NCI-H2081 (cell line): ENCODE data around the gene MALSU1.

Source experiments
- DNase-seq, 2 experiments: peaks; one replicate each; lab custom pipeline; 2025; lab: John Stamatoyannopoulos, UW

Gene MALSU1

GRCh38 chr7:23335136-23335535 lies 36.0 kb downstream of the MALSU1 start:
- no peak for DNase-seq

GRCh38 chr7:23335621-23336020 lies 36.5 kb downstream of the MALSU1 start:
- DNase-seq, result peak in 1 of 2 experiments; percentile 33

DNA sequence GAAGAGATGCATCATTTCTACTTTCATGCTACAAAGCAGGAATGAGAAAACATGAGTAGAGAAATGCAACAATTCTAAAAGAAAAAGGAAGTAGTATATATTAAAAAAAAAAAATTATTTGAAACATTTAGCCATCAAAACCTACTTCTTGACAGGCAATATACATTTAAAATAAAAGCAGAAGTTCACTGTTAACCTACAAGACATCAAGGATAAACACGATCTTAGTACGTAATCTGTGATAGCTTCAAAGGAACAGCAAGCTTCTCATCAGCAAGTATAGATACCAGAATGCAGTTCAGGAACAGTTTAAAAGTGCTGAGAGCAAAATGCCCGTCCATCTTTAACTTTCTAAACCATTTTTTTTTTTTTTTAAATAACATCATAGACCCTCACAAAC lies 36.9 kb downstream of the MALSU1 start:
- DNase-seq, result no peak

GRCh38 chr7:23336799-23337283 lies 37.7 kb downstream of the MALSU1 start:
- no peak for DNase-seq

GRCh38 chr7:23337374-23337773 lies 38.2 kb downstream of the MALSU1 start:
- DNase-seq, result no peak

- DNase-seq, result no peak
These were observed 39.3 kb downstream of the MALSU1 start for GRCh38 chr7:23338439-23338838.

DNA sequence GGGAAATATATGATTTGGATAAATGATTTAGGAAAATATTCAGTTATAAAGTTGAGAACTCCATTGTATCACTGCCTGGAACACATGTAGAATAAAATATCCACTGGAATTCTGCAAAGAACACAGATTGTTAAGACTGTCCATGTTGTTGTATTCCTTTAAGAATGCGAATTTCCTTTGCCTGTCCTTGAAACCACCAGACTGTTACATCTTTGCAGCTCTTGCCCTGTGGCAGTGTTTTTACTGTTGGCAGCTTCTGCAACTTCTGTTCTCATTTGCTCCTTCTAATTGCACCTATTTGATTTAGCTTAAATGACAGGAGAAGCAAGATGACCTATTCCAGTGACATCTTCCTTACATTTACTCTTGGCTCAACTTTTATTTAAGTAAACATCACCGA lies 39.7 kb downstream of the MALSU1 start:
- no peak for DNase-seq

DNA sequence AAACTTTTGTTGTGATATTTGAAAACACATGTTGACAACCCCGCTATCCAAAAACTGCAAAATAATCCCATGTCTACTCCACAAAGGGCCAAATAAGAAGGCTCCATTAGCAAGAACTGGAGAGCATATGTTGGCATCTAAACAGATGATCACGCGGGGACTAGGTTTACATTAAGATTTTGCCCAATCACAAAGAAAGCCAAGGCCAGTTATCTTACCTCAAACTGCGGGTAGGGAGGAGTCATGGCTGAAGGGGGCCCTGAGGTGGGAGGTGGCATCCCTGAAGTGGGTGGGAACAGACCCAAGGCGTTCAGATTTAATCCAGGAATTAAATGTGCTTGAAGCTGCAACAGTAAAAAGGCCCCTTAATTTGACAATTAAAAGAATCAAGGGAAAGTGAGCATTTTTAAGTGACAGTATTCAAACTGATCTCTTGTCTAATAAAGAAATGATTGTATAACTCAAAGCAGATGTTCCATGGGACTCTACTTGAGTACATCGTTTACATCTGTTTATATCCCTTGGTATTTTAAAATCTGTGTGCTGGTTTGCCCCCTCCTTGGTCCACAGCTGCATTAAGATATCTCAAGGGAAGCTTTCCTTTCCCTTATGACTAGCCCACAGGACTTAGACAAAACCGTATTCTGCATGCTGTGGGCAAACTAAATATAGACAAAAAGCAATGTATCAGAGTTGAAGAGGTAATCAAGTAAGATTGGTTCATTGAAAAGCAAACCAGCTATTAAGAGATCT lies 42.9 kb downstream of the MALSU1 start:
- DNase-seq, result no peak

- no peak for DNase-seq
These were observed 44.0 kb downstream of the MALSU1 start for GRCh38 chr7:23343102-23343501.

- no peak for DNase-seq
These were observed 44.8 kb downstream of the MALSU1 start for GRCh38 chr7:23343806-23344475.

DNA sequence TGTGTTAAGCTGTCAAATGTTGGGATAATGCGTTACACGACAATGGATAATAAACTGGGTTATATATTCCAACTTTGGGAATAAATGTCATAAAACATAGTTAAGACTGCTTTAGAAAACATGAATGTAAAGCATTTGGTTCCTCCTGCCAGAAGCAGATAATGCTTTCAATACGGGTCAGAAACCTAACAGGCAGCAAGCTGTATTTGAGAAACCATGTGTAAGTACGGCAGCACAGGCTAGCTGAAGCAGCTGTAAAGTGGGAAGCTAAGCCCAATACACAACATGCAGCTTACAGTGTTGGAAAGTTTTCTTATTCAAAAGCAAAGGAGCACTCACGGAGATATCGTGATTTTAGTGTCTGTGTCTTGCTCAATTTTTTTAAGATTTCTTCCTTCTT lies 46.5 kb downstream of the MALSU1 start:
- no peak for DNase-seq

GRCh38 chr7:23346316-23346715 lies 47.2 kb downstream of the MALSU1 start:
- DNase-seq, result no peak

- DNase-seq, result no peak
These were observed 48.0 kb downstream of the MALSU1 start for GRCh38 chr7:23347033-23347681.

DNA sequence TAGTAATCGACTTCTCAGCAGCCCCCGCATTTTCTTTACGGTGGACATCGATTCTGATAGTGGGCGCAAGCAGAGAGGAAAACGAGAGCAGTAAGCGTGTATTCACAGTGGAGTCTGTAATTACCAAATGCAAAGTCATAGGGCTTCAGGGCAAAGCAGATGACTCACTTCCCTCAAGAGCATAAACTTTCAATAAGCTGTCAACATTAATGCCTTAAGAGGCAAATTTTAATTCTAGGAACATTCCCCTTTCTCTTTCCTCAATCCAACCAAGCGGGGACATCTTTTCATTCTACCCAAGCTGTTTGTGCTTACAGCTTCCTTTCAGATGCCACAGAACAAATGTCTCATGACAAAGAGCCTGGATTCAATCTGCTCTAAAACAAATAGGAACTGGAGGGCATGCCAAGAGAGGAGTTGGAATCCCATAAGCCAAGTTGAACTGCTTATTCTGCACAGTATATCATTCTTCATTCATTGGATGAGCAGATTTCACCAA lies 48.6 kb downstream of the MALSU1 start:
- peak; percentile 18 to 53 for DNase-seq

GRCh38 chr7:23349484-23350157 lies 50.5 kb downstream of the MALSU1 start:
- no peak for DNase-seq

- DNase-seq, result no peak
These were observed 51.3 kb downstream of the MALSU1 start for GRCh38 chr7:23350466-23350865.

GRCh38 chr7:23353172-23353571 lies 54.0 kb downstream of the MALSU1 start:
- DNase-seq, result peak; percentile 41 to 71

GRCh38 chr7:23356168-23356567 lies 57.0 kb downstream of the MALSU1 start:
- no peak for DNase-seq

DNA sequence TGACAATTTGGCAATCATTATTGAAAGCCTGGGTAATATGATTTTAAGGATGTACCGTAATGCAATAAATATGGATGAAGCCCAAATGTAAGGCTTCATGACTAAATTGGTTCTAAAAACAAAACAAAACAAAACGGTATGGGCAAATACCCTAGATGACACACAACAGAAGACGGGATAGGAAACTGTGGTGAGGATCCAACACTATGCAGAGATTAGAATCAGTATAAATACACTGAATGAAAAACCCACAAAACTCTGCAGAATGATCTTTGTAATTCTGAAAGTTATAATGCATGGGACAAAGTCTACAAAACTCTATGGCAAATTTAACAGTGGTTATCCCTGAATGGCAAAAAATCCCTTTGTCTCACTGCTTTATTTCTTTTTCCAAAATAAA lies 57.6 kb downstream of the MALSU1 start:
- no peak for DNase-seq

DNA sequence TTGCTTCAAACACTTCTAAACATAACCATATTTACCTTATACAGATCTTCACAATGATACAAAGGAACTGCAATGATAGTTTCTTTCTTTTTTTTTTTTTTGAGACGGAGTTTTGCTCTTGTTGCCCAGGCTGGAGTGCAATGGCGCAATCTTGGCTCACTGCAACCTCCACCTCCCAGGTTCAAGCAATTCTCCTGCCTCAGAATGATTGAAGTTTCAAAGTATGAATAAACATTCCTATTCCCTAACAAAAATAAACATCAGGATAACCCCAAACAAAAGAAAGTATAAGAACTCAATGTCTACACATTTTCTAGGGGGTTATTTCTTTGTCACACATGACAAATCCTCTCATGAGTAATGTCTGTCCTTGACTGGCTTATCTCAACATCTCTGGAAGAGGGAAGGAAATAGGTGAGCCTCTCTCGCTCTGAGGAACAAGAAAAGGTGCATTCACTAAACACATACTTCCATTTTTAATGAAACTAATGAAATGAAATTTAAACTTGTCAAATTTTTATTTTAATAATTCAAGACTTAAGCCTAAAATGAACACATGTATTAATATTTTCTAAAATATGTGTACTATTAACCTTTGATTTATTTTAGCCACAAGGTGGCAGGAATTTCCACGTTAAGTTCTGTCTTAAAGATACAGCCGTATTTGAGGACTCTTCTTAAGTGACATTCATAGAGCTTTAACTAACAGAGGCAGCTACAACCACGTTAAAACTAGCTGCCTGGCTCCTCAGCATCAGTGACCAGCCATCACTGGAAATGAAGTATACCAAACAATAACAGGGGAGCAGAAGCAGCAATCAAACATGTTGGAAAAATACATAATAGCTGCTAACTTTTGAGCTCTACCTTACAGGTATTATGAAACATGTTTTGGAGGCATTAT lies 58.3 kb downstream of the MALSU1 start:
- peak in 1 of 2 experiments; percentile 44 for DNase-seq

DNA sequence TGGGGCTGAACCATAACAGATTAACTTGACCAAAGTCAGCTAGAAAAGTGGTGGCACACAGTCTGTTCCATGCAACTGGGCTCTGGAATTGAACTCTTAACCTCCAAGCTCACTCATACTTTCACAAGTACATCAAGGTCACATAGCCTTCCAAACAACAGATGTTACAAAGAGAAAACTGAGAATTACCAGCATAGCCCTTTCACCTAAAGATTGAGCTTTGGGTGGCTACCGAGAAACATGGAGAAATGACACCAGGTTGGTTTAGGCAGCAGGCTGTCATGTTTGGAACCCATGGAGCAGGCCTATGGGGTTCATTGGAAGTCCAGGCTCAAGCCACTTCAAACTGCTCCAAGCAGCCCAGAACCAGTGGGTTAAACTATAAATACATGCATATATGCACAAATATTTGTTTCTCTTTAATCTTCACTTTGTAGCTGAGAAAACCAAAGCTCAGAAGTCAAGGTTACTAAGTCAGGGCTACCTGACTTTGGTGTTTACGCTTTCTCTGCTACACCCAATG lies 59.1 kb downstream of the MALSU1 start:
- no peak for DNase-seq
